NT2/D1 (cell line): ENCODE results near the gene PRX.

ENCODE experiments used
- DNase-seq: peaks from one replicate; pipeline ENCODE4 v3.0.0-alpha.2; 2011; ENCODE audit warnings: low read depth, low spot score
- H3K27me3 ChIP-seq: 2 replicates; pipeline ENCODE4 v1.6.0; 2011; ENCODE audit warnings: mild to moderate bottlenecking; ENCODE audit not compliant: insufficient read length, insufficient read depth
- H3K36me3 ChIP-seq: 2 replicates; pipeline ENCODE4 v1.6.1; 2011; ENCODE audit warnings: mild to moderate bottlenecking, low read length, mixed read lengths; ENCODE audit not compliant: insufficient read depth, insufficient read length
- H3K4me1 ChIP-seq: 2 replicates; pipeline ENCODE4 v1.5.1; 2011; ENCODE audit not compliant: insufficient read depth, insufficient read length
- H3K4me3 ChIP-seq: 2 replicates; pipeline ENCODE4 v1.5.1; 2011; ENCODE audit warnings: low read depth; ENCODE audit not compliant: insufficient read length
- H3K9ac ChIP-seq: 2 replicates; pipeline ENCODE4 v1.6.0; 2011; ENCODE audit warnings: low read depth; ENCODE audit not compliant: insufficient read length
- H3K9me3 ChIP-seq: 2 replicates; pipeline ENCODE4 v1.5.1; 2011; ENCODE audit warnings: mild to moderate bottlenecking, low read length; ENCODE audit not compliant: insufficient read depth
- SUZ12 ChIP-seq: IDR thresholded peaks from 2 replicates; pipeline ENCODE4 v1.6.1; 2011; ENCODE audit not compliant: insufficient read length, insufficient read depth; ENCODE audit errors: extremely low read depth
- YY1 ChIP-seq: IDR thresholded peaks from 2 replicates; pipeline ENCODE4 v1.6.1; 2011; ENCODE audit not compliant: insufficient read length, insufficient read depth
- ZNF274 ChIP-seq: IDR thresholded peaks from 2 replicates; pipeline ENCODE4 v1.6.1; 2011; ENCODE audit warnings: mild to moderate bottlenecking, low read depth, low read length

PRX gene

DNA sequence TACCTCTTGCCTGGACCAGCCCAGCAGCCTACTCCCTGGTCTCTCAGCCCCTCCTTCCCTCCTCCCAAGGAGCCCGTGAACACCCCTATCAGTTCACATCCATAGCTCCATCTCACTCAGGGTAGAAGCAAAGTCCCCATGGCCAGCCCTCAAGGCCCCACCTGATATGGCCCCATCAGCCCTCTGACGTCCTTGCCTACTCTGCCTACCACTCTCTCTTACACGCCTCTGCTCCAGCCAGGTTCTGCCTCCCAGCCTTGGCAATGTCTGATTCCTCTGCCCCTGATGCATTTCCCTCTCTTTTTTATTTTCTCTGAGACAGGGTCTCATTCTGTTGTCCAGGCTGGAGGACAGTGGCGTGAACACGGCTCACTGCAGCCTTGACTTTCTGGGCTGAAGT is 38.8 kb upstream of the PRX start:
- Histone ChIP-seq H3K27me3 (no peaks in the 10 kb centered on the region), H3K36me3 (no peaks in the 10 kb centered on the region), H3K4me1 (no peaks in the 10 kb centered on the region), H3K9ac (no peak overlapping the region), H3K9me3 (no peaks in the 10 kb centered on the region), H3K4me3 (no peak overlapping the region)
- DNase-seq, result no peak
- TF ChIP-seq SUZ12 (no peak), ZNF274 (no peak), YY1 (no peak)

DNA sequence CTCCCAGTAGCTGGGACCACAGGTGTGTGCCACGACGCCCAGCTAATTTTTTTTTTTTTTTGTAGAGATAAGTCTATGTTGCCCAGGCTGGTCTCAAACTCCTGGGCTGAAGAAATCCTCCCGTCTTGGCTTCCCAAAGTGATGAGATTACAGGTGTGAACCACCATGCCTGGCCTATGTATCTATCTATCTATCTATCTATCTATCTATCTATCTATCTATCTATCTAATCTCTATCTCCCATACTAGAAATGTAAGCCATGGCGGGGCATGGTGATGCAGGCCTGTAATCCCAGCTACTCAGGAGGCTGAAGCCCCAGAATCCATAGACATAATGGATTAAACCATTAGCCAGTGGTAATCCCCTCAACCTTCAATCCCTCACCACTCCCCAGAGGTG is 37.5 kb upstream of the PRX start:
- Histone ChIP-seq H3K36me3 (no peaks in the 10 kb centered on the region), H3K9me3 (no peaks in the 10 kb centered on the region), H3K9ac (no peak overlapping the region), H3K27me3 (no peaks in the 10 kb centered on the region), H3K4me1 (no peaks in the 10 kb centered on the region), H3K4me3 (no peak overlapping the region)
- TF ChIP-seq ZNF274 (no peak), YY1 (no peak), SUZ12 (no peak)
- no peak for DNase-seq

DNA sequence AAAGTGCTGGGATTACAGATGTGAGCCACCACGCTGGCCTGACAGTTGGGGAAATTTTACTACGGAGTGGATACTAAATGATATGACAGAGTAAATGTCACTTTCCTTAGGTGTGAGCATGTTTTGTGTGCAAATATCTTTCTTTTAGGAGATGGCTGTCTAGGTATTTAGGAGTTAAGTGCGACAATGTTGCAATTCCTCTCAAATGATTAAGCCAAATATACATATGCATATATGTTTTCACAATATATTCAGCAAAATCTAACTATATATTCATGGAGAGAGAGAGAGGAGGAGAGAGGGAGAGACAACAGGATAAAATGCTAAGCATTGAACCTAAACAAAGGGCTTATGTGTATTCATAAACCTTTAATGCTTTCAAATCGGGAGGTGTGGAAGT is 36.3 kb upstream of the PRX start:
- no peaks in the 10 kb centered on the region for H3K36me3 ChIP-seq
- no peaks in the 10 kb centered on the region for H3K4me1 ChIP-seq
- TF ChIP-seq YY1 (no peak), SUZ12 (no peak), ZNF274 (no peak)
- no peak for DNase-seq
- H3K9me3 ChIP-seq, result no peaks in the 10 kb centered on the region
- no peak overlapping the region for H3K4me3 ChIP-seq
- H3K27me3 ChIP-seq, result no peaks in the 10 kb centered on the region
- H3K9ac ChIP-seq, result no peak overlapping the region

DNA sequence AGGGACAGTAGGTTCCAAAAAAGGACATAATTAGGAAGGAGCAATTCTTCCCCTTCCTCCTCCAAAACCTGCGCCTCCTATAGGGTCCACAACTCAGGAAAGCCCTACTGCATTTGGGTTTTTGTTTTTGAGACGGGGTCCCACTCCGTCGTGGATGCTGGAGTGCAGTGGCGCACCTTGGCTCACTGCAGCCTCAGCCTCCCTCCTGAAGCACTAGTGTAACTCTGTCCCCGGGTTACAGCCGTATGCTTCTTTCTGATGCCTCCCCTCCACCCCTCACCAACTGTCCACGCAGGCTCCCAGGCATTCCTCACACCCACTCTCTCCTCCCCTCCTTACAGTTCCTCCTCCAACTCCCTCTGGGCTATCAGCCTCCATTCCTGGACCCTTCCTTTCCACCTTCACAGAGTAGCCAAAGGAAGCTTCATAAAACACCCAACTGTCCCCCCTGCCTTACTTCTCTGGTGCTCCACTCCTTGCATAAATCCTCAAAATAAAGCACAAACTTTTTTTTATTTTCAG is 33.1 kb upstream of the PRX start:
- no peak overlapping the region for H3K4me3 ChIP-seq
- peak overlapping the region; percentile 44 for H3K9ac ChIP-seq
- no peak for TF ChIP-seq SUZ12
- no peak for TF ChIP-seq YY1
- TF ChIP-seq ZNF274, result no peak
- DNase-seq, result no peak
- peaks cover 13% of the 10 kb centered on the region for H3K36me3 ChIP-seq
- no peaks in the 10 kb centered on the region for H3K9me3 ChIP-seq
- H3K27me3 ChIP-seq, result no peaks in the 10 kb centered on the region
- H3K4me1 ChIP-seq, result peaks cover 2% of the 10 kb centered on the region

DNA sequence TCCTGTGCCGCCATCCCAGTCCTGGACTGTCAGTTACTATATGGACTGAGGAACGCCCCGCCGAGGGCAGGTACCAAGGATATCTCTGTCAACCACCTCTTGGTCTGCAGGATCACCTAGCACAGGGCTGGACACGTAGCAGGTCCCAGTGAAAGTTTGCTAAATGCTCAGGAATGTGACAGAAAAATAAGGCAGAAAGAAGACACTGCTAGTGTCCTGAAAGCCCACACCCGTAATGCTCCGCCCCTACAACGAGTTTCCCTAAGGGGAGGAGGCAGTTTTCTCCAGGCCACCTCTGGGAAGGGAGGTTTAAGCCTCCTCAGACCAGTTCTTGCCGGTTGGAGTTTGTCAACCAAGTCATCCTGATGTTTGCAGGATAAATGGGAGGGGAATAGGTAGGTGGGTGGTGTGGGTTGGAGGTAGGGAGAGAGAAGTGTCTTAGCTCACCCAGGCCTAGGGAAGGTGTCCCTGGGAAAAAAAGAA is 32.6 kb upstream of the PRX start:
- no peak overlapping the region for H3K4me3 ChIP-seq
- H3K9me3 ChIP-seq, result no peaks in the 10 kb centered on the region
- peaks cover 18% of the 10 kb centered on the region for H3K36me3 ChIP-seq
- no peak overlapping the region for H3K9ac ChIP-seq
- TF ChIP-seq SUZ12, result no peak
- H3K4me1 ChIP-seq, result peaks cover 2% of the 10 kb centered on the region
- DNase-seq, result no peak
- no peaks in the 10 kb centered on the region for H3K27me3 ChIP-seq

DNA sequence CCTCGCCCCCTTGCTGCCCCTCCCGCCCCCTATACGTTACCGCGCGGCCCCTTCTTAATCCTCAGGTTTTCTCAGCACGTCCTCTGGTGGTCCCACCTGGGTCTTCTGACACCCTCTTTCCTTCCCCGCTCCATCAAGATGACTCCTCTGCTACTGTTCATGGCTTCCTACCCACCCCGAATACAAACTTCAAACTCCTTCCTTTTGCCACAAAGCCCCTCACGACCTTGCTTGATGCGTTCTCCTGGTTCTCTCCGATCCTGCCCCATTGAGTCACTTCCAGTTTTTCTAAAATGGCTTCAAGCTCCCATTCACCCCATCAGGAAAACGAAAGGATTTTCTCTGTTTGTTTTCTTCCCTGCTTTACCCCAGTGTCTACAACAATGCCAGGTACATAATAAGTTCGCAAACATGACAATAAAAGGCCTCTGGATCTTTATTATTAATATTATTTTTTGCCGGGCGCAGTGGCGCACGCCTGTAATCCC is 31.7 kb upstream of the PRX start:
- Histone ChIP-seq H3K4me1 (peaks cover 2% of the 10 kb centered on the region), H3K36me3 (peaks cover 28% of the 10 kb centered on the region), H3K27me3 (no peaks in the 10 kb centered on the region), H3K9me3 (no peaks in the 10 kb centered on the region), H3K9ac (peak overlapping the region; percentile 74), H3K4me3 (peak overlapping the region; percentile 27)
- no peak for TF ChIP-seq YY1
- TF ChIP-seq SUZ12, result no peak
- TF ChIP-seq ZNF274, result no peak
- DNase-seq, result no peak

DNA sequence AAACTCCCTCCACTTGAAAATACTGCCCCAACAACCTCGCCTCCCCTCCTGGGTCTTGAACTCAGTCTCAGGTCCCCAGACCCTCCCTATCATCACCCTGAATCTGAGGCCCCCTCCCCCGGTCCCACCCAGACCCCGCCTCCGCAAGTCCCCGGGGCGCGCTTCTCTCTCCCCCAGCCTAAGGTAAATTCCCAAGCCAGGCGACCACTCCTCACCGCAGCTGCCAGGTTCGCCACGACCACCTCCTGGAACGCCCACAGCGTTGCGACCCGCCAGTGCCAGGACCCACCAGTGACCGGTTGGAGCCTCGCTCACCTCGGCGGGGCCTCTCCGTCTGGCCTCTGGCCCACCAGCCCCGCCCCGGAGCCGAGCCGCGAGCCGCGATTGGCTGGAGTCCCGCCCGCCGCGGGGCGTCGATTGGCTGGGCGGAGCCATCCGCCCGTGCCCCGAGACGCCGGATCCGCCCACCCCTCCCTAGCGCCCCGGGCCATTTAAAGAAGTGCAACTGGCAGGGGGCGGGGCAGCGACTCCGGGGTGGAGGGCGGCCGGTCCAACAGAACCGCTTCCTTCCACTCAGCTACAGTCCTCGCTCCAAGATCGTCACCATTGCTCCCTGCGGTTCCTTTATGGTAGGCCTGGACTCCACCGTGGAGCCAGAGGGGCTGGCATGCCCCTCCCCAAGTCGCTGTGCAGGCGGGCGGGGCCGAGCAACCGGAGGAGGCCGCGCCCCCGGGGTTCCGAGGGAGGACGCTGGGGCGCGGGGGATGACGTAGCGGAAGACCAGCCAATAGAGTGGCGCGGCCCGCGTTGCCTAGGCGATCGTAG is 31.0 kb upstream of the PRX start, which contains the start of gene SERTAD3:
Gene SERTAD3, minus strand, starts transcription at position 336 of the 825 bp plus-strand sequence. CDS start 2,255 bp downstream, outside the sequence.
- TF ChIP-seq YY1 (no peak), ZNF274 (no peak), SUZ12 (no peak)

More for the DNA sequence above, 31.0 kb upstream of the PRX start, which contains the start of gene SERTAD3:
- DNase-seq, result peak; percentile 80
- H3K9ac ChIP-seq, result peak within 1 kb of the TSS; percentile 94
- no peaks in the 10 kb centered on the region for H3K27me3 ChIP-seq
- peaks cover 2% of the 10 kb centered on the region for H3K4me1 ChIP-seq
- peak within 1 kb of the TSS; percentile 97 for H3K4me3 ChIP-seq
- no peaks in the 10 kb centered on the region for H3K9me3 ChIP-seq
- peaks cover 28% of the 10 kb centered on the region for H3K36me3 ChIP-seq
